Measurements from ENCODE around the gene C16orf89. TPM values are rescaled to one million over a fixed set of nuclear protein-coding genes. Genes with fewer than 3 reads are reported as not detected.
A peak's percentile ranks its signal among the peaks of the same experiment; 100 is the strongest.
"Not testable (repeated sequence)": the region's sequence is repeated elsewhere in the genome, so short reads cannot be mapped to it uniquely, and the experiment has no call there.

C16orf89 gene
- total RNA-seq, 2 experiments from 2014 or later, result not detected

GRCh38 chr16:5095145-5095830 lies 29.5 kb upstream of the C16orf89 start:
- POLR2A ChIA-PET; ATAC-seq (ENCODE audit: poor library complexity); H3K27ac ChIP-seq (ENCODE audit: low read depth in 1 of 2, low read length in 2 of 2); H3K27me3 Mint-ChIP-seq; H3K36me3 ChIP-seq (ENCODE audit: insufficient read depth, low read length); CTCF ChIA-PET; H3K27me3 ChIP-seq (ENCODE audit: control insufficient read depth in 1 of 2, insufficient read depth in 2 of 2, low read length in 2 of 2); H3K4me3 ChIP-seq (ENCODE audit: low read length); H3K9me3 Mint-ChIP-seq; DNase-seq; H3K9me3 ChIP-seq (ENCODE audit: control insufficient read depth in 1 of 2, insufficient read depth in 1 of 2, low read length in 2 of 2): not testable (repeated sequence)
- peaks cover 13% of the 10 kb centered on the region for H3K4me1 ChIP-seq (ENCODE audit: insufficient read depth, low read length)
- Mint-ChIP-seq H3K4me1 (ENCODE audit: low read depth) (peaks cover 22% of the 10 kb centered on the region), H3K4me3 (peak overlapping the region; percentile 48), H3K36me3 (ENCODE audit: low read depth) (peaks cover 17% of the 10 kb centered on the region), H3K27ac (peak overlapping the region; percentile 29)
- intact Hi-C loops (cut with DNase I, micrococcal nuclease), result loop anchor here in 1 of 2 experiments (5.0 to 10.0 kb wide), 2 partner anchors 328 to 400 kb away; partner anchors contain the start of genes NUDT16L1 and ZNF500

- H3K36me3 Mint-ChIP-seq (ENCODE audit: low read depth), result peaks cover 17% of the 10 kb centered on the region
- H3K27me3 ChIP-seq (ENCODE audit: control insufficient read depth in 1 of 2, insufficient read depth in 2 of 2, low read length in 2 of 2); H3K27me3 Mint-ChIP-seq; DNase-seq; H3K9me3 Mint-ChIP-seq; ATAC-seq (ENCODE audit: poor library complexity); H3K36me3 ChIP-seq (ENCODE audit: insufficient read depth, low read length); POLR2A ChIA-PET; H3K27ac ChIP-seq (ENCODE audit: low read depth in 1 of 2, low read length in 2 of 2); H3K27ac Mint-ChIP-seq; H3K4me3 ChIP-seq (ENCODE audit: low read length); H3K9me3 ChIP-seq (ENCODE audit: control insufficient read depth in 1 of 2, insufficient read depth in 1 of 2, low read length in 2 of 2): not testable (repeated sequence)
- intact Hi-C loops (cut with DNase I, micrococcal nuclease), result loop anchor here in 1 of 2 experiments (2.0 to 10.0 kb wide), 4 partner anchors 21 to 399 kb away; partner anchors contain the start of genes NAGPA, NUDT16L1 and SEC14L5
- peak overlapping the region; percentile 68 for H3K4me3 Mint-ChIP-seq
- peaks cover 11% of the 10 kb centered on the region for H3K4me1 ChIP-seq (ENCODE audit: insufficient read depth, low read length)
- H3K4me1 Mint-ChIP-seq (ENCODE audit: low read depth), result peaks cover 22% of the 10 kb centered on the region
- CTCF ChIA-PET, result interaction anchor here (2.9 kb wide), 1 partner anchor 37 kb away, joined by 12 read pairs; no protein-coding TSS in a partner anchor
These were observed 28.0 kb upstream of the C16orf89 start for GRCh38 chr16:5093746-5094145.

GRCh38 chr16:5093081-5093480 lies 27.3 kb upstream of the C16orf89 start:
- ChIA-PET CTCF (interaction anchor here (0.7 to 2.9 kb wide), 2 partner anchors 21 to 37 kb away, joined by 3 to 12 read pairs; partner anchors contain the start of gene ALG1), POLR2A (interaction anchor here (0.6 to 0.8 kb wide), 2 partner anchors 59 to 443 kb away, joined by 3 to 4 read pairs; partner anchors contain the start of gene NAGPA)
- H3K4me3 ChIP-seq (ENCODE audit: low read length); H3K36me3 ChIP-seq (ENCODE audit: insufficient read depth, low read length); H3K27me3 ChIP-seq (ENCODE audit: control insufficient read depth in 1 of 2, insufficient read depth in 2 of 2, low read length in 2 of 2); H3K9me3 ChIP-seq (ENCODE audit: control insufficient read depth in 1 of 2, insufficient read depth in 1 of 2, low read length in 2 of 2); H3K9me3 Mint-ChIP-seq; DNase-seq; H3K4me1 ChIP-seq (ENCODE audit: insufficient read depth, low read length); ATAC-seq (ENCODE audit: poor library complexity); H3K27me3 Mint-ChIP-seq; H3K27ac ChIP-seq (ENCODE audit: low read depth in 1 of 2, low read length in 2 of 2); H3K27ac Mint-ChIP-seq; H3K4me3 Mint-ChIP-seq: not testable (repeated sequence)
- Mint-ChIP-seq H3K36me3 (ENCODE audit: low read depth) (peaks cover 16% of the 10 kb centered on the region), H3K4me1 (ENCODE audit: low read depth) (peaks cover 20% of the 10 kb centered on the region)
- intact Hi-C loops (cut with DNase I, micrococcal nuclease), result loop anchor here in 1 of 2 experiments (2.0 to 10.0 kb wide), 4 partner anchors 20 to 398 kb away; partner anchors contain the start of genes NAGPA, NUDT16L1 and SEC14L5

- intact Hi-C loops (cut with DNase I, micrococcal nuclease), result loop anchor here in 1 of 2 experiments (5.0 to 10.0 kb wide), 3 partner anchors 58 to 396 kb away; partner anchors contain the start of genes NAGPA, NUDT16L1 and SEC14L5
- CTCF ChIA-PET; H3K4me3 Mint-ChIP-seq; H3K9me3 ChIP-seq (ENCODE audit: control insufficient read depth in 1 of 2, insufficient read depth in 1 of 2, low read length in 2 of 2); H3K27me3 Mint-ChIP-seq; H3K9me3 Mint-ChIP-seq; DNase-seq; H3K27ac Mint-ChIP-seq; H3K27me3 ChIP-seq (ENCODE audit: control insufficient read depth in 1 of 2, insufficient read depth in 2 of 2, low read length in 2 of 2); H3K4me1 ChIP-seq (ENCODE audit: insufficient read depth, low read length); H3K4me1 Mint-ChIP-seq (ENCODE audit: low read depth); H3K36me3 ChIP-seq (ENCODE audit: insufficient read depth, low read length); POLR2A ChIA-PET; H3K27ac ChIP-seq (ENCODE audit: low read depth in 1 of 2, low read length in 2 of 2); H3K4me3 ChIP-seq (ENCODE audit: low read length); ATAC-seq (ENCODE audit: poor library complexity): not testable (repeated sequence)
- H3K36me3 Mint-ChIP-seq (ENCODE audit: low read depth), result peaks cover 15% of the 10 kb centered on the region
These were observed 24.8 kb upstream of the C16orf89 start for GRCh38 chr16:5090592-5090991.

GRCh38 chr16:5089911-5090555 lies 24.3 kb upstream of the C16orf89 start:
- H3K36me3 Mint-ChIP-seq (ENCODE audit: low read depth), result peaks cover 21% of the 10 kb centered on the region
- H3K36me3 ChIP-seq (ENCODE audit: insufficient read depth, low read length); H3K4me1 Mint-ChIP-seq (ENCODE audit: low read depth); H3K4me3 ChIP-seq (ENCODE audit: low read length); DNase-seq; H3K9me3 ChIP-seq (ENCODE audit: control insufficient read depth in 1 of 2, insufficient read depth in 1 of 2, low read length in 2 of 2); H3K27ac Mint-ChIP-seq; H3K9me3 Mint-ChIP-seq; CTCF ChIA-PET; H3K27me3 ChIP-seq (ENCODE audit: control insufficient read depth in 1 of 2, insufficient read depth in 2 of 2, low read length in 2 of 2); H3K4me1 ChIP-seq (ENCODE audit: insufficient read depth, low read length); H3K27me3 Mint-ChIP-seq; POLR2A ChIA-PET; H3K27ac ChIP-seq (ENCODE audit: low read depth in 1 of 2, low read length in 2 of 2); ATAC-seq (ENCODE audit: poor library complexity); H3K4me3 Mint-ChIP-seq: not testable (repeated sequence)
- intact Hi-C loops (cut with DNase I, micrococcal nuclease), result loop anchor here in 1 of 2 experiments (5.0 to 10.0 kb wide), 4 partner anchors 58 to 478 kb away; partner anchors contain the start of genes NAGPA, NUDT16L1, SEC14L5 and UBALD1

GRCh38 chr16:5088936-5089335 lies 23.2 kb upstream of the C16orf89 start:
- ATAC-seq (ENCODE audit: poor library complexity); CTCF ChIA-PET; H3K27me3 ChIP-seq (ENCODE audit: control insufficient read depth in 1 of 2, insufficient read depth in 2 of 2, low read length in 2 of 2); H3K27ac ChIP-seq (ENCODE audit: low read depth in 1 of 2, low read length in 2 of 2); DNase-seq; H3K4me1 ChIP-seq (ENCODE audit: insufficient read depth, low read length); H3K27ac Mint-ChIP-seq; H3K4me3 ChIP-seq (ENCODE audit: low read length); H3K9me3 Mint-ChIP-seq; H3K4me3 Mint-ChIP-seq; H3K4me1 Mint-ChIP-seq (ENCODE audit: low read depth); POLR2A ChIA-PET; H3K27me3 Mint-ChIP-seq; H3K9me3 ChIP-seq (ENCODE audit: control insufficient read depth in 1 of 2, insufficient read depth in 1 of 2, low read length in 2 of 2): not testable (repeated sequence)
- intact Hi-C loops (cut with DNase I, micrococcal nuclease), result loop anchor here in 1 of 2 experiments (5.0 kb wide), 1 partner anchor 477 kb away; the partner anchor contains the start of gene UBALD1
- peaks cover 15% of the 10 kb centered on the region for H3K36me3 ChIP-seq (ENCODE audit: insufficient read depth, low read length)
- H3K36me3 Mint-ChIP-seq (ENCODE audit: low read depth), result peaks cover 32% of the 10 kb centered on the region
